Measurements from ENCODE around the gene PRX.
"Not testable (repeated sequence)": the region's sequence is repeated elsewhere in the genome, so short reads cannot be mapped to it uniquely, and the experiment has no call there.

Gene PRX

GRCh38 chr19:40438284-40438683, 25.1 kb upstream of the PRX start:
- no peak for DNase-seq

GRCh38 chr19:40433391-40434216, 20.4 kb upstream of the PRX start:
- peak; percentile 89 for DNase-seq

GRCh38 chr19:40432760-40433159, 19.6 kb upstream of the PRX start:
- not testable (repeated sequence) for DNase-seq

- no peak for DNase-seq
Measured at GRCh38 chr19:40431698-40432097, 18.5 kb upstream of the PRX start.

GRCh38 chr19:40430242-40430641, 17.1 kb upstream of the PRX start:
- not testable (repeated sequence) for DNase-seq

GRCh38 chr19:40428197-40428596, 15.0 kb upstream of the PRX start:
- not testable (repeated sequence) for DNase-seq

- DNase-seq = peak; percentile 99
Measured at GRCh38 chr19:40425450-40426287, 12.5 kb upstream of the PRX start, which contains the start of gene SERTAD1. Gene SERTAD1 (minus strand): TSS chr19:40425992. CDS start chr19:40423546, 2,446 bp downstream.

GRCh38 chr19:40424637-40425449, 11.7 kb upstream of the PRX start:
- DNase-seq = no peak

GRCh38 chr19:40423938-40424337, 10.8 kb upstream of the PRX start:
- DNase-seq = no peak

- no peak for DNase-seq
Measured at GRCh38 chr19:40422748-40423566, 9.8 kb upstream of the PRX start.

- no peak for DNase-seq
Measured at GRCh38 chr19:40421993-40422747, 9.0 kb upstream of the PRX start.

- peak; percentile 91 for DNase-seq
Measured at GRCh38 chr19:40420766-40421765, 7.9 kb upstream of the PRX start.

GRCh38 chr19:40420451-40420765, 7.2 kb upstream of the PRX start:
- no peak for DNase-seq

GRCh38 chr19:40419780-40420179, 6.6 kb upstream of the PRX start:
- DNase-seq = no peak

- DNase-seq = no peak
Measured at GRCh38 chr19:40419066-40419612, 6.0 kb upstream of the PRX start.

- DNase-seq = no peak
Measured at GRCh38 chr19:40418040-40418439, 4.9 kb upstream of the PRX start.

- DNase-seq = no peak
Measured at GRCh38 chr19:40417643-40417981, 4.4 kb upstream of the PRX start.

GRCh38 chr19:40416918-40417642, 3.9 kb upstream of the PRX start:
- no peak for DNase-seq

- no peak for DNase-seq
Measured at GRCh38 chr19:40415768-40416167, 2.6 kb upstream of the PRX start.

All from NCI-H226 (cell line).